Measurements from ENCODE around the gene SLC24A4. TPM values are rescaled to one million over a fixed set of nuclear protein-coding genes. Genes with fewer than 3 reads are reported as not detected.

The SLC24A4 gene
- total RNA-seq, 1 donor from 2014 or later: 1.6 TPM

DNA sequence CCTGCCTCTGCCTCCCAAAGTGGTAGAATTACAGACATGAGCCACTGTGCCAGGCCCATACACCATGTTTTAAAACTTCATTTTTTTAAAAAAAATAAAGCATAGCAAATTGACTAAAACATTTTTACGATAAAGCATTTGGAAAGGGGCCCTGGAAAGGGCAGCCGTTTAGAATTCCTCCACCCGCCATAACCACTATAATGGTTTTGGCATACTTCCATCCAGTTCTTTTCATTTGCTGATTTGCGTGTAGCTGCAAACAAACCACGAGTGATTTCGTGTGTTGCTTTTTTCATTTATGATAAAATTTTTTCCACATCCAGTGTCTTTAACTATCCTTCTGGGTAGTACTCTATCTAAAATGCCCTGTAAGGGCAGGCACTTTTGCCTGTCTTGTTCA, 98.8 kb downstream of the SLC24A4 start:
- Histone ChIP-seq H3K27ac (ENCODE audit: low read depth, low read length) (no peak overlapping the region), H3K36me3 (ENCODE audit: control insufficient read depth in 3 of 3, insufficient read depth in 3 of 3, low read length in 3 of 3) (no peaks in the 10 kb centered on the region), H3K27me3 (ENCODE audit: control insufficient read depth in 3 of 3, insufficient read depth in 3 of 3, low read length in 3 of 3) (no peaks in the 10 kb centered on the region), H3K9ac (ENCODE audit: low read depth in 1 of 3, low read length in 3 of 3) (no peak overlapping the region), H3K4me1 (ENCODE audit: control insufficient read depth in 3 of 3, insufficient read depth in 3 of 3, low read length in 3 of 3) (no peaks in the 10 kb centered on the region), H3K9me3 (ENCODE audit: control insufficient read depth in 3 of 3, low read length in 3 of 3) (no peaks in the 10 kb centered on the region), H3K4me3 (ENCODE audit: low read length in 3 of 3) (no peak overlapping the region)

DNA sequence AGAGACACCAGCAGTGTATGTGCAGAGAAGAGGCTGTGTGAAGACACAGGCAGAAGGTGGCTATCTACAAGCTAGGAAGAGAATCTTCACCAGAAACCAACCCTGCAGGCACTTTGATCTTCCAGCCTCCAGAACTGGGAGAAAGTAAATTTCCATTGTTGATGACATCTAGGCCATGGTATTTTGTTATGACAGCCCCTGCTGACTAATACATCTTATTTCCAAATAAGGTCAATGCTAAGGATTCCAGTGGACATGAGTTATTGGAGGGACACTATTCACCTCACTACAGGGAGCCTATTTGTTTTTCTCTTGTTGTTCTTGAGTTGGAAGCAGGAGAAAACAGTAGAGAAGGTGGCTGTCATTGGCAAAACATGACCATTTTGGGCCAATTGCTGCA, 102.1 kb downstream of the SLC24A4 start:
- peaks cover 0 to 2% (median 0%) of the 10 kb centered on the region in 3 donors for H3K9me3 ChIP-seq (ENCODE audit: control insufficient read depth in 3 of 3, low read length in 3 of 3)
- H3K4me1 ChIP-seq (ENCODE audit: control insufficient read depth in 3 of 3, insufficient read depth in 3 of 3, low read length in 3 of 3): no peaks in the 10 kb centered on the region
- no peak overlapping the region for H3K27ac ChIP-seq (ENCODE audit: low read depth, low read length)
- H3K36me3 ChIP-seq (ENCODE audit: control insufficient read depth in 3 of 3, insufficient read depth in 3 of 3, low read length in 3 of 3): no peaks in the 10 kb centered on the region
- H3K9ac ChIP-seq (ENCODE audit: low read depth in 1 of 3, low read length in 3 of 3): no peak overlapping the region
- no peak overlapping the region for H3K4me3 ChIP-seq (ENCODE audit: low read length in 3 of 3)
- H3K27me3 ChIP-seq (ENCODE audit: control insufficient read depth in 3 of 3, insufficient read depth in 3 of 3, low read length in 3 of 3): peaks cover 0 to under 1% (median 0%) of the 10 kb centered on the region in 3 donors

DNA sequence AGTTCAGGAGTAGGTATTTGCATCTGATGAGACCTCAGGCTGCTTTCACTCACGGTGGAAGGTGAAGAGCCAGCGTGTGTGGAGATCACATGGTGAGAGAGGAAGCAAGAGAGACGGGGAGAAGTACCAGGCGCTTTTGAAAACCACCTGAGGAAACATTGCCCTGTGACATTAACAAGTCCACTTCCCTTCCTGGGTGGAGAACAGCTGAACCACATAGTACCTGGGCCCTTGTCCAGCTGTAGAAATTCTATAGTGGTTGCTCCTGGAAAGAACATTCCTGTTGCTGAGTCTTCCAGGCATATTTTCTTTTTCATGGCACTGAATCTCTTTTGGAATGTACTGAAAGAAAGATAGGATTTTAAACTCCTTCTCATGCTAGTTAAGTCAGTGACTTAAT, 103.3 kb downstream of the SLC24A4 start:
- Histone ChIP-seq H3K9me3 (ENCODE audit: control insufficient read depth in 3 of 3, low read length in 3 of 3) (peaks cover 0 to 2% (median 0%) of the 10 kb centered on the region in 3 donors), H3K4me3 (ENCODE audit: low read length in 3 of 3) (no peak overlapping the region), H3K9ac (ENCODE audit: low read depth in 1 of 3, low read length in 3 of 3) (no peak overlapping the region), H3K36me3 (ENCODE audit: control insufficient read depth in 3 of 3, insufficient read depth in 3 of 3, low read length in 3 of 3) (no peaks in the 10 kb centered on the region), H3K27me3 (ENCODE audit: control insufficient read depth in 3 of 3, insufficient read depth in 3 of 3, low read length in 3 of 3) (peaks cover 0 to 10% (median 6%) of the 10 kb centered on the region in 3 donors), H3K4me1 (ENCODE audit: control insufficient read depth in 3 of 3, insufficient read depth in 3 of 3, low read length in 3 of 3) (no peaks in the 10 kb centered on the region), H3K27ac (ENCODE audit: low read depth, low read length) (no peak overlapping the region)

DNA sequence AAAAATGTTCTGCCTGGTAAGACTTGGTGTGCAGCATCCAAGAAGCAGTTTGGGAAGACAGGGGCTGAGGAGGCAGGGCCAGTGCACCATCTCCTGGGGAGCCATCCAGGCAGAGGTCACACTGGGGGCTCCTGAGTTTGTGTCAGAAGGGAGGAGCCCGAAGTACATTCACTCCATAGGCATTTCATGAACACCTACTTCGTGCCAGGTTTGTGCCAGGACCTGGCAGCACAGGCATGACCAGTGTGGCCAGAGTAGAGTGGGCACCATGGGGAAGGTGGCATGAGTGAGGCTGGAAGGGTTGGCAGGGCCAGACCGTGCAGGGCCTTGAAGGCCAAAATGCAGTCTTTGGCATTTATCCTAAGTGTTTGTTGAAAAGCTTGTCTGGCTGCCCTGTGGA, 104.1 kb downstream of the SLC24A4 start:
- Histone ChIP-seq H3K36me3 (ENCODE audit: control insufficient read depth in 3 of 3, insufficient read depth in 3 of 3, low read length in 3 of 3) (no peaks in the 10 kb centered on the region), H3K27ac (ENCODE audit: low read depth, low read length) (no peak overlapping the region), H3K4me3 (ENCODE audit: low read length in 3 of 3) (no peak overlapping the region), H3K27me3 (ENCODE audit: control insufficient read depth in 3 of 3, insufficient read depth in 3 of 3, low read length in 3 of 3) (peaks cover 0 to 16% (median 15%) of the 10 kb centered on the region in 3 donors), H3K9me3 (ENCODE audit: control insufficient read depth in 3 of 3, low read length in 3 of 3) (peaks cover 0 to 2% (median 0%) of the 10 kb centered on the region in 3 donors), H3K9ac (ENCODE audit: low read depth in 1 of 3, low read length in 3 of 3) (no peak overlapping the region), H3K4me1 (ENCODE audit: control insufficient read depth in 3 of 3, insufficient read depth in 3 of 3, low read length in 3 of 3) (no peaks in the 10 kb centered on the region)

DNA sequence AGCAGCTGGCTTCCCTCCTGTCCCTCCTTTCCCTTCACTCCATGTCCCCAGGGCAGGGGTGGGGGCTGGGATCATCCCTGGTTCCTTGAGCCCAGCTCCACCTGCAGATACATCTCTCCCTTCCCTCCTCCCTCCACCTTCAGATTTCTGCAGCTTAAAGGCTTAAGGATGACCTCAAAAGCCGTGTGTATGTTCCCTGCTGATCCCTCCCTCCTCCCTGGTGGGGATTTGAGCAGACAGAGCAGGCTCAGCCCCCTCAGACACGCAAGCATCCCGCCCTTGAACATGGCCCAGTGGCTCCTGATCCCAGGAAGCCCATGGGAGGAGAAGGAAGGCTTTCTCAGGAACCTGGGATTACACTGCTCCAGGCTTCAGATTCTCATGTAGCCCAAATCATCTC, 107.7 kb downstream of the SLC24A4 start:
- Histone ChIP-seq H3K27me3 (ENCODE audit: control insufficient read depth in 3 of 3, insufficient read depth in 3 of 3, low read length in 3 of 3) (peaks cover 0 to 17% (median 15%) of the 10 kb centered on the region in 3 donors), H3K9ac (ENCODE audit: low read depth in 1 of 3, low read length in 3 of 3) (no peak overlapping the region), H3K27ac (ENCODE audit: low read depth, low read length) (no peak overlapping the region), H3K4me3 (ENCODE audit: low read length in 3 of 3) (no peak overlapping the region), H3K4me1 (ENCODE audit: control insufficient read depth in 3 of 3, insufficient read depth in 3 of 3, low read length in 3 of 3) (no peaks in the 10 kb centered on the region), H3K36me3 (ENCODE audit: control insufficient read depth in 3 of 3, insufficient read depth in 3 of 3, low read length in 3 of 3) (no peaks in the 10 kb centered on the region), H3K9me3 (ENCODE audit: control insufficient read depth in 3 of 3, low read length in 3 of 3) (peaks cover 0 to 11% (median 6%) of the 10 kb centered on the region in 3 donors)

DNA sequence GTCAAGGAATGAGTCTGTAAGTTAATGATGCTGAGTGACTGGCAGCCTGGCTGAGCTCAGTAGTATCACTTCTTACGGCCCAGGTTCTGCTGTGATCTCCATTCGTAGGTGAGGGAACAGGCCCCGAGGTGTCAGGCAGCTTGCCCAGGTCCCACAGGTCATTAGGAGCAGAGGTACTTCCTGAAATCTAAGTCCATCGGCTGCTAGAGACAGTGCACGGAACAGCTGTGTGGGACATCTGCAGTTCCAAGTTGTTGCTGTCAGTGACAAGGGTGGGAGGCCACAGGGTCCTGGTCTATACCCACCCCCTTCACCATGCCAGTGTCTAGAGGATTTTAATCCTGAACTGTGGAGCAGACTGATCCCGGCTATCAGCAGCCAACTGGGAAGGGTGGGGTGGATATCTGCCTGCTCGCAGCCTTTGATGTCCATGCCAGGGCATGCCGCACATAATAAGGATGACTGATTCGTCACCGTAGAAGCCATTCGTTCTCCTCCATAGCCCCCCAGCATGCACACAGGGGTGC, 108.3 kb downstream of the SLC24A4 start:
- peaks cover 0 to 11% (median 6%) of the 10 kb centered on the region in 3 donors for H3K9me3 ChIP-seq (ENCODE audit: control insufficient read depth in 3 of 3, low read length in 3 of 3)
- no peak overlapping the region for H3K27ac ChIP-seq (ENCODE audit: low read depth, low read length)
- no peaks in the 10 kb centered on the region for H3K4me1 ChIP-seq (ENCODE audit: control insufficient read depth in 3 of 3, insufficient read depth in 3 of 3, low read length in 3 of 3)
- no peak overlapping the region for H3K4me3 ChIP-seq (ENCODE audit: low read length in 3 of 3)
- no peaks in the 10 kb centered on the region for H3K36me3 ChIP-seq (ENCODE audit: control insufficient read depth in 3 of 3, insufficient read depth in 3 of 3, low read length in 3 of 3)
- H3K27me3 ChIP-seq (ENCODE audit: control insufficient read depth in 3 of 3, insufficient read depth in 3 of 3, low read length in 3 of 3): peaks cover 0 to 17% (median 15%) of the 10 kb centered on the region in 3 donors
- H3K9ac ChIP-seq (ENCODE audit: low read depth in 1 of 3, low read length in 3 of 3): no peak overlapping the region

DNA sequence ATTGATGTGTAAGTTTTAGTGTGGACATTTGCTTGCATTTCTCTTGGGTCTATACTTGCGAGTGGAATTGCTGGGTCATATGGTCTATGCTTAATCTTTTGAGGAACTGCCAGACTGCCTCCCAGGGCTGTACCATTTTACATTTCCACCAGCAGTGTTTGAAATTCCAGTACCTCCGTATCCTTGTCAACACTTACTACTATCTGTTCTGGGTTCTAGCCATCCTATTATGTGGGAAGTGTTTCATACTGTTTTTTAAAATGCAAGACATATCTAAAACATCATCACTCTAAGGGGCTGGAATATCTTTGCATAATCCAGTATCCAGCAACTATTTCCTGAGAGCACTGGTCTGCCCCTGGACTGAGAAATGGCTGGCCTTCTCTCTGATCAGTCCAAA, 110.4 kb downstream of the SLC24A4 start:
- Histone ChIP-seq H3K27me3 (ENCODE audit: control insufficient read depth in 3 of 3, insufficient read depth in 3 of 3, low read length in 3 of 3) (peaks cover 0 to 17% (median 15%) of the 10 kb centered on the region in 3 donors), H3K4me3 (ENCODE audit: low read length in 3 of 3) (no peak overlapping the region), H3K27ac (ENCODE audit: low read depth, low read length) (no peak overlapping the region), H3K4me1 (ENCODE audit: control insufficient read depth in 3 of 3, insufficient read depth in 3 of 3, low read length in 3 of 3) (no peaks in the 10 kb centered on the region), H3K9me3 (ENCODE audit: control insufficient read depth in 3 of 3, low read length in 3 of 3) (peaks cover 0 to 9% (median 6%) of the 10 kb centered on the region in 3 donors), H3K9ac (ENCODE audit: low read depth in 1 of 3, low read length in 3 of 3) (no peak overlapping the region), H3K36me3 (ENCODE audit: control insufficient read depth in 3 of 3, insufficient read depth in 3 of 3, low read length in 3 of 3) (no peaks in the 10 kb centered on the region)

DNA sequence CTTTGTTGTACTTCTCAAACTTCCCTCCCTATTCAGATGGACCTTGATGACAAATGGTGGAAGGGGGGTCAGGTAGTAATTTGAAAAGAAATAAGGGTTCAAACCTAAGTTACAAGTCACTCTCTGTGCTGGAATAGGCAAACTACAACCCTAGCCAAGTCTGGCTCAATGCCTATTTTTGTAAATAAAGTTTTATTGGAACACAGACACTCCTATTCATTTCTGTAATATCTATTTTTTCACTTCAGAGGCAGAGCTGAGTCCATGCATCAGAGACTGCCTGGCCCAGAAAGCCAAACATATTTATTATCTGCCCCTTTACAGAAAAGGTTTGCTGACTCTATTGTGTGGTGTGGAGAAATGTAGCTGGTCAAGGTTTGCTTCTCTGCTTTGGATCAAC, 112.2 kb downstream of the SLC24A4 start:
- Histone ChIP-seq H3K4me3 (ENCODE audit: low read length in 3 of 3) (no peak overlapping the region), H3K9ac (ENCODE audit: low read depth in 1 of 3, low read length in 3 of 3) (no peak overlapping the region), H3K27me3 (ENCODE audit: control insufficient read depth in 3 of 3, insufficient read depth in 3 of 3, low read length in 3 of 3) (peaks cover 0 to 19% (median 15%) of the 10 kb centered on the region in 3 donors), H3K27ac (ENCODE audit: low read depth, low read length) (no peak overlapping the region), H3K4me1 (ENCODE audit: control insufficient read depth in 3 of 3, insufficient read depth in 3 of 3, low read length in 3 of 3) (peaks cover 6% of the 10 kb centered on the region in 3 donors), H3K9me3 (ENCODE audit: control insufficient read depth in 3 of 3, low read length in 3 of 3) (peaks cover 0 to 9% (median 6%) of the 10 kb centered on the region in 3 donors), H3K36me3 (ENCODE audit: control insufficient read depth in 3 of 3, insufficient read depth in 3 of 3, low read length in 3 of 3) (no peaks in the 10 kb centered on the region)

DNA sequence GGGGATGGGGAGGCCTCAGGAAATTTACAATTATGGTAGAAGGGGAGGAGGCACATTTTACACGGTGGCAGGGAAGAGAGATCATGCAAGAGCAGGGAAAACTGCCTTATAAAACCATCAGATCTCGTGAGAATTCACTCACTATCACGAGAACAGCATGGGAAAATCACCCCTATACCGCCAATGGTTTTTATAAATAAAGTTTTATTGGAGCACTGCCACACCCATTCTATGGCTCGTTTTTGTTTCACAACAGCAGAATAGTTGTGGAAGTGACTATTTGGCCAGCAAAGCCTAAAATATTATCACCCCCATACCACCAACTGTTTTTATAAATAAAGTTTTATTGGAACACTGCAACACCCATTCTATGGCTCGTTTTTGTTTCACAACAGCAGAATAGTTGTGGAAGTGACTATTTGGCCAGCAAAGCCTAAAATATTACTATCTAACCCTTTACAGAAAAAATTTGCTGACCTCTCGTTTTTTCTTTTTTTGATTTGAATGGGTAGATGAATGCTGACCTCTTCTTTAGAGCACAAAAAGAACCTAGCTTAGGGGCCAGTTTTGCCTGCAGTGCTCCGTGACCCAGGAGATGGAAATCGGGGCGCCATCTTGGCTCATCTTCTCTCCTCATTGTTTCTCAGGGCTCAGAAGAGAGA, 113.3 kb downstream of the SLC24A4 start:
- no peak overlapping the region for H3K27ac ChIP-seq (ENCODE audit: low read depth, low read length)
- H3K27me3 ChIP-seq (ENCODE audit: control insufficient read depth in 3 of 3, insufficient read depth in 3 of 3, low read length in 3 of 3): peaks cover 0 to 15% (median 14%) of the 10 kb centered on the region in 3 donors
- peaks cover 0 to 9% (median 6%) of the 10 kb centered on the region in 3 donors for H3K9me3 ChIP-seq (ENCODE audit: control insufficient read depth in 3 of 3, low read length in 3 of 3)
- no peak overlapping the region for H3K4me3 ChIP-seq (ENCODE audit: low read length in 3 of 3)
- peaks cover 6% of the 10 kb centered on the region in 3 donors for H3K4me1 ChIP-seq (ENCODE audit: control insufficient read depth in 3 of 3, insufficient read depth in 3 of 3, low read length in 3 of 3)
- H3K36me3 ChIP-seq (ENCODE audit: control insufficient read depth in 3 of 3, insufficient read depth in 3 of 3, low read length in 3 of 3): no peaks in the 10 kb centered on the region
- no peak overlapping the region for H3K9ac ChIP-seq (ENCODE audit: low read depth in 1 of 3, low read length in 3 of 3)

DNA sequence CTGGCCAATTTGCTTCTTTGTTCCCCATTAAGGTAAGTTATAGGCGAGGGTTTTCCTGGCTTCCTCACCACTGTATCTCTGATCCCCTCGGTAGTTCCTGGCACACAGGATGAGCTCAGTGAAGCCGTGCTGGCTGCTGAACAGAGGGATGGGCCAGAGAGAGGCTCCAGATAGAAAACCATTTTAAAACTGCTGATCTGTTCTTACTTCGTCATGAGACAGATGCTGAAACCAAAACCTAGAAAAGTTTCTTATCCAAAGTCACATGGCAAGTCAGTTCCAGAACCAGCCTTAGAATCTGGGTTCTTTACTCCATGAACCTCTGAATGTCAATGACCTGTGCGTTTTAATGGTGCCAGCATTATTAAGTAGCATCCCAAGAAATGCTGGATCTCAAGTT, 114.3 kb downstream of the SLC24A4 start:
- Histone ChIP-seq H3K4me3 (ENCODE audit: low read length in 3 of 3) (no peak overlapping the region), H3K36me3 (ENCODE audit: control insufficient read depth in 3 of 3, insufficient read depth in 3 of 3, low read length in 3 of 3) (no peaks in the 10 kb centered on the region), H3K27me3 (ENCODE audit: control insufficient read depth in 3 of 3, insufficient read depth in 3 of 3, low read length in 3 of 3) (peaks cover 0 to 7% (median 6%) of the 10 kb centered on the region in 3 donors), H3K27ac (ENCODE audit: low read depth, low read length) (no peak overlapping the region), H3K4me1 (ENCODE audit: control insufficient read depth in 3 of 3, insufficient read depth in 3 of 3, low read length in 3 of 3) (peaks cover 6% of the 10 kb centered on the region in 3 donors), H3K9me3 (ENCODE audit: control insufficient read depth in 3 of 3, low read length in 3 of 3) (peaks cover 0 to 9% (median 6%) of the 10 kb centered on the region in 3 donors), H3K9ac (ENCODE audit: low read depth in 1 of 3, low read length in 3 of 3) (no peak overlapping the region)
